Esophagus squamous epithelium (tissue), 5 donors: ENCODE data around the gene PIEZO1. TPM values are rescaled to one million over a fixed set of nuclear protein-coding genes. Genes with fewer than 3 reads are reported as not detected.

Experiments
- DNase-seq: peaks from one replicate; lab custom pipeline; 2025; lab: John Stamatoyannopoulos, UW
- H3K27ac ChIP-seq, 4 donors: fragments of 200-600 bp; sonication (generic); one replicate each; pipeline ENCODE4 v1.5.1; 2016 to 2019; ENCODE audit warnings: mild to moderate bottlenecking in 1 of 4
- H3K27me3 ChIP-seq, 4 donors: fragments of 200-600 bp; sonication (generic); 1 replicate in 3 of 4; 2 replicates in 1 of 4; pipeline versions ENCODE4 v1.5.1 to v1.6.0; 2017 to 2021; ENCODE audit warnings: antibody characterized with exemption in 1 of 4
- H3K36me3 ChIP-seq, 3 donors: fragments of 200-600 bp; sonication (generic); one replicate each; pipeline ENCODE4 v1.5.1; 2016 to 2019
- H3K4me1 ChIP-seq, 3 donors: fragments of 200-600 bp; sonication (generic); one replicate each; pipeline ENCODE4 v1.5.1; 2017 to 2019
- H3K4me3 ChIP-seq, 4 donors: fragments of 200-600 bp; sonication (generic); 1 replicate in 3 of 4; 2 replicates in 1 of 4; pipeline ENCODE4 v1.5.1; 2016 to 2019; ENCODE audit warnings: mild to moderate bottlenecking in 2 of 4, moderate library complexity in 1 of 4
- H3K9me3 ChIP-seq, 3 donors: fragments of 200-600 bp; sonication (generic); one replicate each; pipeline ENCODE4 v1.5.1; 2016 to 2019
- CTCF ChIP-seq, 6 experiments: fragments of 450-650 bp in 4 of 6; fragments of 200-600 bp in 2 of 6; sonication (generic) in 2 of 6; IDR thresholded peaks; one replicate each; pipeline ENCODE4 v1.5.1; 2016 to 2019; ENCODE audit warnings: antibody characterized with exemption in 6 of 6, mild to moderate bottlenecking in 4 of 6, moderate library complexity in 4 of 6
- POLR2A ChIP-seq, 4 donors: fragments of 450-650 bp; IDR thresholded peaks; one replicate each; pipeline ENCODE4 v1.6.1; 2017; ENCODE audit warnings: antibody characterized with exemption in 4 of 4, mild to moderate bottlenecking in 4 of 4, moderate library complexity in 3 of 4
- WGBS, 2 donors: methylation state at CpG; one replicate each; pipeline ENCODE4 v1.1.5; 2018; 5-methylcytosine and 5-hydroxymethylcytosine counted together
- intact Hi-C: fragments of 100-400 bp; cut with DNase I; formaldehyde crosslinking; loops from one replicate; pipeline ENCODE4 v1.15.0; 2022
- total RNA-seq, 4 donors: library from RNA; depleted of rRNA; stranded (reverse); fragments of >200 nt; gene quantifications; one replicate each; pipeline ENCODE4 v1.1.0, GENCODE V29; 2016
- donor health status: DM: yes; HTN: yes; CAD: no.

The PIEZO1 gene
- total RNA-seq, 4 donors from 2014 or later: 46.0 to 131 (median 103) TPM

- no peaks in the 10 kb centered on the region for H3K36me3 ChIP-seq
- H3K4me1 ChIP-seq: peaks cover 0 to 34% (median 0%) of the 10 kb centered on the region in 3 donors
- H3K9me3 ChIP-seq: no peaks in the 10 kb centered on the region
- H3K27ac ChIP-seq: no peak overlapping the region
- WGBS, 2 donors: 48 to 61% methylated on average over 8 to 12 of the region's 35 CpGs
- peaks cover 0 to 55% (median 2%) of the 10 kb centered on the region in 4 donors for H3K27me3 ChIP-seq
- no peak for TF ChIP-seq CTCF (IDR thresholded peaks at IDR 0.05)
- no peak for TF ChIP-seq POLR2A (IDR thresholded peaks at IDR 0.05)
- no peak overlapping the region for H3K4me3 ChIP-seq
- no peak for DNase-seq
- intact Hi-C loops: no loop called here
Observed at GRCh38 chr16:88793251-88793954, 8.4 kb upstream of the PIEZO1 start.

GRCh38 chr16:88792668-88793250 is 7.7 kb upstream of the PIEZO1 start:
- Histone ChIP-seq H3K36me3 (no peaks in the 10 kb centered on the region), H3K4me1 (peaks cover 0 to 34% (median 0%) of the 10 kb centered on the region in 3 donors), H3K9me3 (no peaks in the 10 kb centered on the region), H3K27ac (no peak overlapping the region), H3K27me3 (peaks cover 0 to 55% (median 2%) of the 10 kb centered on the region in 4 donors), H3K4me3 (no peak overlapping the region)
- no peak for TF ChIP-seq CTCF (IDR thresholded peaks at IDR 0.05)
- no peak for TF ChIP-seq POLR2A (IDR thresholded peaks at IDR 0.05)
- DNase-seq: no peak
- WGBS, 2 donors: 53 to 60% methylated on average over 5 to 8 of the region's 12 CpGs
- intact Hi-C loops: no loop called here

GRCh38 chr16:88792078-88792550 is 7.1 kb upstream of the PIEZO1 start:
- WGBS, 2 donors: no CpG with 5 or more reads among the region's 13 CpGs
- peaks cover 0 to 34% (median 0%) of the 10 kb centered on the region in 3 donors for H3K4me1 ChIP-seq
- no peaks in the 10 kb centered on the region for H3K36me3 ChIP-seq
- H3K9me3 ChIP-seq: no peaks in the 10 kb centered on the region
- intact Hi-C loops: no loop called here
- no peak overlapping the region for H3K27ac ChIP-seq
- DNase-seq: no peak
- no peak for TF ChIP-seq POLR2A (IDR thresholded peaks at IDR 0.05)
- no peak for TF ChIP-seq CTCF (IDR thresholded peaks at IDR 0.05)
- H3K27me3 ChIP-seq: peaks cover 0 to 55% (median 2%) of the 10 kb centered on the region in 4 donors
- no peak overlapping the region for H3K4me3 ChIP-seq

GRCh38 chr16:88790312-88791211 is 5.5 kb upstream of the PIEZO1 start:
- TF ChIP-seq CTCF (IDR thresholded peaks at IDR 0.05) (no peak), POLR2A (IDR thresholded peaks at IDR 0.05) (no peak)
- Histone ChIP-seq H3K27me3 (peaks cover 0 to 55% (median 2%) of the 10 kb centered on the region in 4 donors), H3K36me3 (no peaks in the 10 kb centered on the region), H3K9me3 (no peaks in the 10 kb centered on the region), H3K4me1 (peaks cover 0 to 37% (median 3%) of the 10 kb centered on the region in 3 donors), H3K27ac (peak overlapping the region in 3 of 4 donors; percentile 30 to 59 (median 34)), H3K4me3 (peak overlapping the region in 1 of 4 donors; percentile 26)
- intact Hi-C loops: no loop called here
- WGBS, 2 donors: 22 to 31% methylated on average over 5 to 6 of the region's 24 CpGs
- DNase-seq: no peak
